IPS-15b (cell line): ENCODE data around the gene CA11.

ENCODE experiments used
- H3K27me3 ChIP-seq: one replicate; pipeline ENCODE4 v1.6.1; 2013; ENCODE audit warnings: low read length; ENCODE audit not compliant: control insufficient read depth, insufficient read depth
- H3K36me3 ChIP-seq: one replicate; pipeline ENCODE4 v1.6.1; 2013; ENCODE audit warnings: low read length; ENCODE audit not compliant: control insufficient read depth, insufficient read depth
- H3K4me1 ChIP-seq: one replicate; pipeline ENCODE4 v1.6.1; 2013; ENCODE audit warnings: mild to moderate bottlenecking, low read length; ENCODE audit not compliant: control insufficient read depth, insufficient read depth
- H3K4me3 ChIP-seq: one replicate; pipeline ENCODE4 v1.5.1; 2013; ENCODE audit warnings: low read depth, low read length
- H3K9ac ChIP-seq: one replicate; pipeline ENCODE4 v1.6.1; 2013; ENCODE audit warnings: low read depth, mild to moderate bottlenecking, low read length
- H3K9me3 ChIP-seq: one replicate; pipeline ENCODE4 v1.6.1; 2013; ENCODE audit warnings: mild to moderate bottlenecking, low read length; ENCODE audit not compliant: control insufficient read depth, insufficient read depth

Gene CA11

DNA sequence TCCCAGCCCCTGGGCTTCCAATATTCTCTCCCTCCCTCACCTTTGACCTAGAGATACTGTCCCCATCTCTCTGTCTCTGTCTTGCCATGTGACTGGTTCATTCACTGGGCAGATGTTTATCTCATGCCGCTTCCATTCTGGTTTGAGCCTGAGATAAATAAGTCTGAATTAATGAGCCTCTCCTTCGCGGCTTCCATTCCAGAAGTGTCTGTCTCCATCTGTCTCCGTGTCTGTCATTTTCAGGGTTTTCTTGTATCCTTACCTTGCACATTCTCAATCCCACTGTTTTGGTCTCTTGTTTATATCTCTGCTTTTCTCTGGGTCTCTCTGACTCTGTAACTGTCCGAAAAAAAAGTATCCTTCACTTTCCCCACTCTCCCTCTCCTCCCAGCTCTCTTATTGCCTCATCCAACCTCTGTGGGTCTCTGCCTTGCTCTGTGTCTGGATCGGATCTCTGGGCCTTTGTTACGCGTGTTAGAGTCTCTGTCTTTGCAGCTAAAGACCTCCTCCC, 22.4 kb downstream of the CA11 start:
- Histone ChIP-seq H3K4me1 (peaks cover 4% of the 10 kb centered on the region), H3K27me3 (no peaks in the 10 kb centered on the region), H3K36me3 (peaks cover 3% of the 10 kb centered on the region), H3K4me3 (peak overlapping the region; percentile 41), H3K9me3 (no peaks in the 10 kb centered on the region), H3K9ac (no peak overlapping the region)

GRCh38 chr19:48619692-48620585, 26.0 kb downstream of the CA11 start:
- Histone ChIP-seq H3K9ac (peak overlapping the region; percentile 100), H3K9me3 (no peaks in the 10 kb centered on the region), H3K36me3 (peaks cover 31% of the 10 kb centered on the region), H3K4me1 (peaks cover 16% of the 10 kb centered on the region), H3K4me3 (peak overlapping the region; percentile 98), H3K27me3 (no peaks in the 10 kb centered on the region)

- peak within 1 kb of the TSS; percentile 98 for H3K4me3 ChIP-seq
- H3K9me3 ChIP-seq = no peaks in the 10 kb centered on the region
- H3K36me3 ChIP-seq = peaks cover 31% of the 10 kb centered on the region
- peak within 1 kb of the TSS; percentile 100 for H3K9ac ChIP-seq
- peaks cover 19% of the 10 kb centered on the region for H3K4me1 ChIP-seq
- no peaks in the 10 kb centered on the region for H3K27me3 ChIP-seq
These were observed 26.9 kb downstream of the CA11 start, which contains the start of the genes RPL18 and SPHK2 for GRCh38 chr19:48618916-48619691. TSS of gene RPL18 (minus strand) at chr19:48619178. CDS start at chr19:48619143, 35 bp downstream. TSS of gene SPHK2 (plus strand) at chr19:48619506. CDS start at chr19:48620515, 1,009 bp downstream.

- H3K9me3 ChIP-seq = no peaks in the 10 kb centered on the region
- H3K9ac ChIP-seq = peak overlapping the region; percentile 100
- H3K27me3 ChIP-seq = no peaks in the 10 kb centered on the region
- H3K36me3 ChIP-seq = peaks cover 32% of the 10 kb centered on the region
- peaks cover 24% of the 10 kb centered on the region for H3K4me1 ChIP-seq
- peak overlapping the region; percentile 98 for H3K4me3 ChIP-seq
These were observed 27.6 kb downstream of the CA11 start for GRCh38 chr19:48618278-48618915.

GRCh38 chr19:48617146-48617937, 28.6 kb downstream of the CA11 start:
- H3K4me1 ChIP-seq = peaks cover 22% of the 10 kb centered on the region
- H3K27me3 ChIP-seq = no peaks in the 10 kb centered on the region
- peak overlapping the region; percentile 98 for H3K4me3 ChIP-seq
- H3K9me3 ChIP-seq = no peaks in the 10 kb centered on the region
- H3K9ac ChIP-seq = peak overlapping the region; percentile 100
- H3K36me3 ChIP-seq = peaks cover 38% of the 10 kb centered on the region

DNA sequence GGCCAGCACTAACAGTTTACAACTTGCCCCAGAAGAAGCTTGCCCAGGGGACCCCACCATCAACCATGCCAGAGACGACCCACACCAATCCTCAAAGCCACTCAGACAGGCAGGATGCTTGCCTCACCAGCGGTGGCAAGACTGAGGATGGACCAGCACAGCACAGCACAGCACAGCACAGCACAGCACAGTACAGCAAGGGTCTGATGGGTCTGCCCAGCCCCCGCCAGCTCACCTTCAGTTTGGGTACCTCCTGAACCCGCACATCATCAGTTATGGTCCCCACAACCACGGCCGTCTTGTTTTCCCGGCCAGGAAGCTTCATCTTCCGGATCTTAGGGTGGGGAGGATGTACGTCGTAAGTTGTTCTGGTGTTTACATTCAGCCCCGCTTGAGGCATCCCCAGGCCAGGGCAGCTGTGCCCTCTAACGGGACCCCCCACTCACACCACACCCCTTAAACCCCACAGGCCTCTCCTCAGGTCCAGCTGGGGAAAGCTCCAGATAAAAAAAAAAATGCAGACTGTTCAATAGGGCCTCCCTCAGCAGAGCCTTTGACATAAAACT, 29.4 kb downstream of the CA11 start:
- Histone ChIP-seq H3K4me3 (peak overlapping the region; percentile 98), H3K9ac (no peak overlapping the region), H3K27me3 (no peaks in the 10 kb centered on the region), H3K36me3 (peaks cover 41% of the 10 kb centered on the region), H3K4me1 (peaks cover 22% of the 10 kb centered on the region), H3K9me3 (no peaks in the 10 kb centered on the region)

- Histone ChIP-seq H3K27me3 (no peaks in the 10 kb centered on the region), H3K9me3 (no peaks in the 10 kb centered on the region), H3K4me1 (peaks cover 22% of the 10 kb centered on the region), H3K4me3 (no peak overlapping the region), H3K9ac (no peak overlapping the region), H3K36me3 (peaks cover 41% of the 10 kb centered on the region)
These were observed 29.9 kb downstream of the CA11 start for GRCh38 chr19:48616041-48616436.

DNA sequence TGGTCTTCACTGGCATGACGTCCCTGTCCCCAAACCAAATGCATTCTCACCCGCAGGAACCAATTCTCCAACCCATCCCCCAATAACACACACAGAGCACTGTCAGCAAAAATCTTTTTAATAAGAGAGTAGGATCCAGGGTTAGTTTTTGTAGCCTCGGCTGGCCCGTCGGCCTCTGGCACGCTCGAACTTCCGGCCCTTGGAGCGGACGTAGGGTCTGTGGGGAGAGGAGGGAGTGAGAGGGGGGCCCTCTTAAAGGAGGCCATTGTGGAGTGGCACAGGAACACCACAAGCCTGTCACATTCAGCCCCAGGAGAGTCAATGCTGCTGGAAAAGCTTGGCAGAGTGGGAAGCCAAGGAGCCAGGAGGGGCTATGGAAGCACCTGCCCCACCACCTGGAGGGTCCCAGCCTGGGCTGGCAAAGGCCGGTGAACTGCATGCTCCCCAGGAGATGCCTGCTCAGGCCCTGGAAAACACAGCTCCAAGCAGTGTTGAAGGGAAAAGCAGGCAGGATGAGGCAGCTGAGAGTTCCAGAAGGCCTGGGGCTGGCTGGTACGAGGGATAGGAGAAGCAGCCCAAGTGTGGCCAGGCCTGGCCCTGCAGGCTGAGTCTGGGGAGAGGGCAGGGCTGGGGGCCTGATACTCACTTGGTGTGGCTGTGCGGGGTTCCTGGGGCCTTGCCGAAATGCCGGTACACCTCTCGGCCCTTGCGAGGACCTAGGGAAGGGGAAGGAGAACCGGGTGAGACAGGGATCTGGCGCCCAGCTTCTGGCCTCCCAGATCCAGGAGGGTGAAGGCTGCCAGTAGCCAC, 30.6 kb downstream of the CA11 start:
- Histone ChIP-seq H3K9ac (peak overlapping the region; percentile 47), H3K9me3 (no peaks in the 10 kb centered on the region), H3K4me1 (peaks cover 22% of the 10 kb centered on the region), H3K36me3 (peaks cover 41% of the 10 kb centered on the region), H3K4me3 (peak overlapping the region; percentile 27), H3K27me3 (no peaks in the 10 kb centered on the region)

DNA sequence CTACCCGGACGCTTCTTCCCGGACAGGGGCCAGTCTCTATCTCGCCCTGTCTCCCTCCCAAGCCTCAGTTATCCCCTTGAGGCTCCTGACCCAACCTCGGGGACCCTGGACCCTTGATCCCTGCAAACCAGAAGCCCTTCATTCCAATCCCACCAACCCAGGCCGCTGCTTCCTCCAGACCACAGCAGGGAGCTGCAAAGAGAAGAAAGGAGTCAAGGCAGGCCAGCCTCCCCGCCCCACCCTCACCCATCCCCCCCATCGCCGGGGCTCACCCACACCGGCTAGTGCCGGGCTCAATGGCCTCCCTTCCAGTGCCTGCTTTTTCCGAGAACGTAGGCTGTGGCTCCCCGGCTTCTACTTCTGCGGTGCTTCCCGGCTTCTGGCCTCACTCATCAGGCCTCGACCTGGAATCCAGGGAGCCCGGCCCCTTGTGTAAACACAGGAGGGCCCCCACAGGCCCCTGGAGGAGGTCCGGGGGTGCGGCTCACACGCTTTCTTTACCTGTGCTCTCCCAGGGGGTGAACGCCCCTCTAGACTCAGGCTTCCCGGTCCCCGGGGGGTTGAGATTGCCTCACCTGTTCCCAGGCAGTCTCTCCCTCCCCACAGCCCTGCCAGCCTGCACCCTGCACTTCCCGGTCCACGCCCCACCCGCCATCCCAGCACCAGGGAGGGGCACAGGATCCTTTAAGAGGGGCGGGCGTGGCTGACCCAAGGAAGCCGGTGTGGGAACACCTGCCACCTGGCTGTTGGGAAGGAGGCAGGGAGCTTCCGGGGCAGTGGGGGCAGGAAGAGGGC, 31.4 kb downstream of the CA11 start, which contains the start of gene FAM83E:
Gene FAM83E (minus strand): TSS at position 641 of the 795 bp plus-strand sequence. CDS start 1,704 bp downstream, outside the sequence.
- peak within 1 kb of the TSS; percentile 27 for H3K4me3 ChIP-seq
- peaks cover 41% of the 10 kb centered on the region for H3K36me3 ChIP-seq

More for the DNA sequence above, 31.4 kb downstream of the CA11 start, which contains the start of gene FAM83E:
- H3K4me1 ChIP-seq = peaks cover 22% of the 10 kb centered on the region
- H3K9me3 ChIP-seq = no peaks in the 10 kb centered on the region
- no peaks in the 10 kb centered on the region for H3K27me3 ChIP-seq
- peak within 1 kb of the TSS; percentile 90 for H3K9ac ChIP-seq
